ENCODE measurements around the gene RAB4B.
A peak's percentile ranks its signal among the peaks of the same experiment; 100 is the strongest.
"Not testable (repeated sequence)": the region's sequence is repeated elsewhere in the genome, so short reads cannot be mapped to it uniquely, and the experiment has no call there.

Gene RAB4B

GRCh38 chr19:40822704-40823553, 44.9 kb downstream of the RAB4B start:
- DNase-seq (ENCODE audit: low read depth in 3 of 3): not testable (repeated sequence)

GRCh38 chr19:40824916-40825315, 46.9 kb downstream of the RAB4B start:
- DNase-seq (ENCODE audit: low read depth in 3 of 3): not testable (repeated sequence)

GRCh38 chr19:40825460-40826095, 47.5 kb downstream of the RAB4B start:
- DNase-seq (ENCODE audit: low read depth in 3 of 3): not testable (repeated sequence)

DNA sequence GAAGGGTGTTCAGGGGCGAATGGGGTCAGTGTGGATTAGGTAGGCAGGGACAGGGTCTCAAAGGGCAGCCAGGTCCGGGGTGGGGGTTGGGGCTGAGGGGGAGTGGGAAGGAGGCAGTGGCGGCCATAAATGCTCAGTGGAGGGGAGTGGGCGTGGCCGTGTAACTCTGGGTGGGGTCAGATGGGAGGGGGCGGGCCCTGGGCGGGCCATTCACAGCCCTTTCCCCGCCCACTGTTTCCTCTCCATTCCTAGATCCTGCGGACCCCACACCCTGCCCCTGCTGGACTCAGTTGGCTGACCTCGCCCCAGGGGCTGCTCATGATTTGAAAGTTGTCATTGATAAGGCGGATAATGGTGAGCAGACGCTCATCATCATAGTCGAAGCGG, 48.3 kb downstream of the RAB4B start:
- DNase-seq (ENCODE audit: low read depth in 3 of 3): not testable (repeated sequence)

GRCh38 chr19:40826699-40827385, 48.8 kb downstream of the RAB4B start:
- not testable (repeated sequence) for DNase-seq (ENCODE audit: low read depth in 3 of 3)

DNA sequence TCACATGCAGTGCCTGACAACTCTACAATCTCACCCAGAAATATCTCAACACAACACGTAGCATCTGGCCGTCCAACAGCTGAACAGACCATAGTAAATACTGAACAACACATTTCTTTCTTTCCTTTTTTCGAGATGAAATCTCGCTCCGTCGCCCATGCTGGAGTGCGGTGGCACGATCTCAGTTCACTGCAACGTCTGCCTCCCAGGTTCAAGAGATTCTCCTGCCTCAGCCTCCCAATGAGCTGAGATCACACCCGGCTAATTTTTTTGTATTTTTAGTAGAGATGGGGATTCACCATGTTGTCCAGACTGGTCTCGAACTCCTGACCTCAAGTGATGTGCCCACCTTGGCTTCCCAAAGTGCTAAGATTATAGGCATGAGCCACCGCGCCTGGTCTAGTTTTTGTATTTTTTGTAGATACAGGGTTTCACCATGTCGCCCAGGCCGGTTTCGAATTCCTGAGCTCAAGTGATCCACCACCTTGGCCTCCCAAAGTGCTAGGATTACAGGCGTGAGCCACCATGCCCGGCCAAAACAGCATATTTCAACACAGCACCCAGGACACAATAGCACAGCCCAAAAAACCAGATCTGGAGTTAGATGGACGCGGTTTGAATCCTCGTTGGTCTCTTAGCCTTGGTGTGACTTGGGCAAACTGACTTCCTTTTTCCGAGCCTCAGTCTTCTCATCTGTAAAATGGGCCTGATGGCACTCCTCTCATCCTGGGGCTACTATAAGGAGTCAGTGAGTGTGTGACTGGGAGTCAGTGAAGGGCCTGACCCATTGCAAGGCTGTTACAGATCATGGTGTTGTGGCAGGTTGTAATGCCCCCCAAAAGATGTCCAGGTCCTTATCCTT, 49.6 kb downstream of the RAB4B start:
- DNase-seq (ENCODE audit: low read depth in 3 of 3): no peak

GRCh38 chr19:40829205-40829604, 51.2 kb downstream of the RAB4B start:
- DNase-seq (ENCODE audit: low read depth in 3 of 3): no peak

DNA sequence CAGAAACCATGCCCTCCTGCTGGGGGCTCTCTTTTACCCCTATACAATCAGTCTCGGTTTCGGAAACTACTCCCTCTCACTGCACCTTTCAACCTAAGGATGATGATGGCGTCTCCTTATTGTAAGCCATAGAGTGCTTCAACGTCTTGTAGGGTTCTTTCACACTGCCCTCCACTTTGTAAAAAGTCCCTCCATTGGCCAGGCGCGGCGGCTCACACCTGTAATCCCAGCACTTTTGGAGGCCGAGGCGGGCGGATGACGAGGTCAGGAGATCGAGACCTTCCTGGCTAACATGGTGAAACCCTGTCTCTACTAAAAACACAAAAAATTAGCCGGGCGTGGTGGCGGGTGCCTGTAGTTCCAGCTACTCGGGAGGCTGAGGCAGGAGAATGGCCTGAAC, 52.7 kb downstream of the RAB4B start:
- DNase-seq (ENCODE audit: low read depth in 3 of 3): not testable (repeated sequence)

DNA sequence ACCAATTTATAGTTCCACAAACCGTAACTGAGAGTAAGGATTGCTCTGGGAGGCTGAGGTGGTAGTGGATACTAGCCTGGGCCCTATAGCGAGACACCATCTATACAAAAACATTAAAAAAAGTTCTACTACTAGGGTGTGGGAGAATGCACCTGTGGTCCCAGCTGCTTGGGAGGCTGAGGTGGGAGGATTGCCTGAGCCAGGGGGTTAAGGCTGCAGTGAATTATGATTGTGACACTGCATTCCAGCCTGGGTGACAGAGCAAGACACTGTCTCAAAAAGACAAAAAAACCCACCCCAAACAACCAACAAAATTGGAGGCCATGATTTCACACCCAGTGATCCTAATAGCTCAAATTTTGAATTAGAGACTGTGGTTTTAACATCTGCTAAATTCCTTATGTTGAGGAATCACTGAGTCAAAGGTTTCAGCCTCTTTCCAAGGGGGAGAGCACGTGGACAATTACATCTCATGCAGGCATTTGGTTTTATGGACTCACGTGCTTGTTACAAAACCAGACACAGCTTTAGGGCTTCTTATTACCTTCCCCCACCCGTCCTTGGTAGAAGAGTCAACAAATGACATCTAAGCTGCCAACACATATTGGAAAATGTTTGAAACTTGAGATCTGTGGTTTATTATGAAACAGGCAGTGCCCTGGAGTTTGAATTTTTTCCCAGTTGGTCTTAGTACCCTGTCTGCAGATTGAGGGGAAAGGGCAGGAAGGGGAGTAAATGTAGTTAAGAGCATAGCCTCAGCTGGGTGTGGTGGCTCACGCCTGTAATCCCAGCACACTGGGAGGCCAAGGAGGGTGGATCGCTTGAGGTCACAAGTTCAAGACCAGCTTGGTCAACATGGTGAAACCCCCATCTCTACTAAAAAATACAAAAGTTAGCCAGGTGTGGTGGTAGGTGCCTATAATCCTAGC, 53.7 kb downstream of the RAB4B start:
- no peak for DNase-seq (ENCODE audit: low read depth in 3 of 3)

DNA sequence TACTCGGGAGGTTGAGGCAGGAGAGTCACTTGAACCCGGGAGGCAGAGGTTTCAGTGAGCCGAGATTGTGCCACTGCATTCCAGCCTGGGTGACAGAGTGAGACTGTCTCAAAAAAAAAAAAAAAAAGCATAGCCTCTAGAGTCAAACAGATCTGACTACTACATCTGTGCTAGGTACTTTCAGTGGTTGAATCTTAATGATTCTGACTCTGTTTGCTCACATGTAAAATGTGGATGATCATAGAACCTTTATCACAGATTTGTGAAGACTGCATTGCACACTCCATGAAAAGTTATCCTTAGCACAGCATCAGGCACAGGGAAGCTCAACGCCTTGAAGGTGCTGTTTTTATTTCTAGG, 54.4 kb downstream of the RAB4B start:
- not testable (repeated sequence) for DNase-seq (ENCODE audit: low read depth in 3 of 3)

GRCh38 chr19:40833728-40834533, 55.9 kb downstream of the RAB4B start:
- DNase-seq (ENCODE audit: low read depth in 3 of 3): not testable (repeated sequence)

- no peak for DNase-seq (ENCODE audit: low read depth in 3 of 3)
These were observed 58.8 kb downstream of the RAB4B start for GRCh38 chr19:40836754-40837429.

DNA sequence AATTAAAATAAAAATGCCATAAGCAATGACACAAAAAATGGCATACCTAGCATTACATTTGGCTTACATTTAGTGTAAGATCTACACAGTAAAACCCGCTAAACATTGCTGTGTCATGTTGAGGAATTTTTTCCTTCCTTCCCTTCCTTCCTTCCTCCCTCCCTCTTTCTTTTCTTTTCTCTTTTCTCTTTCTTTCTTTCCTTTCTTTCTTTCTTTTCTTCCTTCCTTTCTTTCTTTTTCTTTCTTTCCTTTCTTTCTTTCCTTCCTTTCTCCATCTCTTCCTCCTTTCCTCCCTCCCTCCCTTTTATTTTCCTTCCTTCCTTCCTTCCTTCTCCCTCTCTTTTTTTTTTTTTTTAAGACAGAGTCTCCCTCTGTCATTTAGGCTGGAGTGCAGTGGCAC, 60.4 kb downstream of the RAB4B start:
- DNase-seq (ENCODE audit: low read depth in 3 of 3): not testable (repeated sequence)

DNA sequence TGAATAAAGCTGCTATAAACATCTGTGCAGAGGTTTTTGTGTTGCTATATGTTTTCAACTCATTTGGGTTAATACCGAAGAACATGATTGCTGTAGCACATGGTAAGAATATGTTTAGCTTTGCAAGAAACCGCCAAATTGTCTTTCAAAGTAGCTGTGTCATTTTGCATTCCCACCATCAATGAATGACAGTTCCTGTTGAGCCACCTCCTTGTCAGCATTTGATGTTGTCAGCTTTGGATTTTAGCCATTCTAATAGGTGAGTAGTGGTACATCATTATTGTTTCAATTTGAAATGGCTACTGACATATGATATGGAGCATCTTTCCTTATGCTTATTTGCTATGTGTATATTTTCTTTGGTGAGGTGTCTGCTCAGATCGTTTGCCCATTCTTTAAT, 64.0 kb downstream of the RAB4B start:
- DNase-seq (ENCODE audit: low read depth in 3 of 3): not testable (repeated sequence)

DNA sequence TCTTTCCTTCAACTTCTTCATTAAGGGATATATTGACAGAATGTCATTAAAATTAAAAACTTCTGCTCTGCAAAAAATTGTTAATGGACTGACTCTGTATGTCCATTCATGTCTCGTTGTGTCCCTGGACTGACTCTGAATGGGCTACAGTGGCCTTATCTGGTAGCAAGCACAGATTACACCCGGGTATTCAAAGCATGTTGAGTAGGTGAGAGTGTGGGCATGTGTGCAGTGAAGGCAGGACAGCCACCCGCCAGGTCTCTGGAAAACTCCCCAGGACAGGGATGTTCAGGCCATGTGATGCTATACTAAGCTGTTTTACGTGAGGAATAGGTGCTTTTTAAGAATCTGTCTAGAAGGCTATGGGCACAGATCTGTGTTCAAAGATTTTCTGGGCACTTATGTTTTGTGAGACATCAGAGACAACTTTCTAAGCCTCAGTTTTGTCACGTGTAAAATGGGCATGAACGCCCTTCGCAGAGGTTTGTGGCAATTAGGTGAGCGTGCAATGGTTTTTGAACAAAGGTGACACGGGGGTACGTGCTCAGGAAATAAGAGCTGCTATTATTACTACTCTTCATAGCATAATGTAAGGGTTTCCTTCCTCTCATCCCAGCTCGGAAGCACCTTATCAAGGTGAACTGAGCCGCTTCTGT, 65.1 kb downstream of the RAB4B start:
- DNase-seq (ENCODE audit: low read depth in 3 of 3): not testable (repeated sequence)

- peak; percentile 21 to 71 (median 62) for DNase-seq (ENCODE audit: low read depth in 3 of 3)
These were observed 65.6 kb downstream of the RAB4B start for GRCh38 chr19:40843653-40844052.

Data from stimulated activated CD4-positive, alpha-beta T cell treated with anti-CD3 and anti-CD28 coated beads, TNF-alpha, amount 100 ng/mL, for 48 hours (primary cell).